ENCODE results near the gene EXOC6.

Gene EXOC6

DNA sequence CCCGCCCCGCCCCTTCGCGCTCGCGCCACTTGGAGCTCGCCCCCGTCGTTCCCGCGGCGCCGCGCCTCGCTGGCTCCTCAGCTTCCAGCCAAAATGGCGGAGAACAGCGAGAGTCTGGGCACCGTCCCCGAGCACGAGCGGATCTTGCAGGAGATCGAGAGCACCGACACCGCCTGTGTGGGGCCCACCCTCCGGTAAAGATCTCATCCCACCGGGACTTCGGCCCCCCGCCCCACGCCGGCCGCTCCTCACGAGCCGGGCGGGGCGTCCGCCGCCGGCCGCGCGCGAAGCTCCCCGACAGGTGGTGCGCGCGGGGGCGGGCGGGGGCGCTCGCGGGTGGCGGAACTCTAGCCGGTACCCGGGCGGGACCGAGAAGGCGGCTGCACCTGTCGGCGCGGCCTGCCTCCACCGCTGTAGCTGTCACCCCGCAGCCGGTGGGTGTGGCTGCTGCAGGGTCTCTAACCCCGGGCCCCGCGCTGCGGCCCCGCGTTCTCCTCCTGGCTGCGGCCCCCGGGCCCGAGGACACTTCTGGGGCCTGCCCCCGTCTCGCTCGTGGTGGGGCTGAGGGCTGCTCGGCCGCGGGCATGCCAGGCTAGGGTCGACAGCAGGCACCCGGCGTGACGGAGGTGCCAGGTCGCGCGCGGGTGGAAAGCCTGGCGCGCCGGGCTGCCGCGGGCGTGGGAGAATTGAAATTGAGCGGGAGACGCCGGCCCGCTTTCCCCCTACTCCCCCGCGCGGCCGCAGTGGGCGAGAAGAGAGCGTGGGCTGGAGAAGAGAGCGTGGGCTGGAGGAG is at the start of gene EXOC6 (continued):
- TF ChIP-seq ZNF423 (tag by site-specific recombination; IDR thresholded peaks at IDR 0.05) (no peak), ZNF600 (tag by site-specific recombination; IDR thresholded peaks at IDR 0.05) (no peak), ZNF701 (tag by site-specific recombination; IDR thresholded peaks at IDR 0.05) (no peak), ZNF785 (tag by site-specific recombination; IDR thresholded peaks at IDR 0.05) (0 out of 2 replicates have a peak, but pooled peaks have one; percentile 40), ZNF830 (tag by site-specific recombination; IDR thresholded peaks at IDR 0.05; ENCODE audit: low read depth) (no peak), ZNF416 (tag by site-specific recombination; IDR thresholded peaks at IDR 0.05) (no peak), BCL11B (tag by site-specific recombination; IDR thresholded peaks at IDR 0.05; ENCODE audit: low read depth) (no peak), SALL2 (tag by site-specific recombination; IDR thresholded peaks at IDR 0.05; ENCODE audit: borderline replicate concordance) (no peak), ZNF639 (tag by site-specific recombination; IDR thresholded peaks at IDR 0.05) (no peak), ZNF138 (tag by site-specific recombination; IDR thresholded peaks at IDR 0.05; ENCODE audit: borderline replicate concordance) (no peak), ZNF707 (tag by site-specific recombination; IDR thresholded peaks at IDR 0.05) (no peak), ZSCAN23 (tag by site-specific recombination; IDR thresholded peaks at IDR 0.05) (no peak), ZNF747 (tag by site-specific recombination; IDR thresholded peaks at IDR 0.05) (no peak), ZSCAN4 (tag by site-specific recombination; IDR thresholded peaks at IDR 0.05) (no peak), ZNF324 (tag by site-specific recombination; IDR thresholded peaks at IDR 0.05) (no peak), ZNF140 (tag by site-specific recombination; IDR thresholded peaks at IDR 0.05) (no peak), ZNF548 (tag by site-specific recombination; IDR thresholded peaks at IDR 0.05) (no peak), ZNF514 (tag by site-specific recombination; IDR thresholded peaks at IDR 0.05) (no peak), KLF16 (tag by site-specific recombination; IDR thresholded peaks at IDR 0.05) (0 out of 2 replicates have a peak, but pooled peaks have one; percentile 42)
- TF ChIP-seq, protein P1, sequence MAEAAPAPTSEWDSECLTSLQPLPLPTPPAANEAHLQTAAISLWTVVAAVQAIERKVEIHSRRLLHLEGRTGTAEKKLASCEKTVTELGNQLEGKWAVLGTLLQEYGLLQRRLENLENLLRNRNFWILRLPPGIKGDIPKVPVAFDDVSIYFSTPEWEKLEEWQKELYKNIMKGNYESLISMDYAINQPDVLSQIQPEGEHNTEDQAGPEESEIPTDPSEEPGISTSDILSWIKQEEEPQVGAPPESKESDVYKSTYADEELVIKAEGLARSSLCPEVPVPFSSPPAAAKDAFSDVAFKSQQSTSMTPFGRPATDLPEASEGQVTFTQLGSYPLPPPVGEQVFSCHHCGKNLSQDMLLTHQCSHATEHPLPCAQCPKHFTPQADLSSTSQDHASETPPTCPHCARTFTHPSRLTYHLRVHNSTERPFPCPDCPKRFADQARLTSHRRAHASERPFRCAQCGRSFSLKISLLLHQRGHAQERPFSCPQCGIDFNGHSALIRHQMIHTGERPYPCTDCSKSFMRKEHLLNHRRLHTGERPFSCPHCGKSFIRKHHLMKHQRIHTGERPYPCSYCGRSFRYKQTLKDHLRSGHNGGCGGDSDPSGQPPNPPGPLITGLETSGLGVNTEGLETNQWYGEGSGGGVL (tag by site-specific recombination; IDR thresholded peaks at IDR 0.05) = peak; percentile 22; the same call in 1 of the 2 replicates
- TF ChIP-seq, protein P2, sequence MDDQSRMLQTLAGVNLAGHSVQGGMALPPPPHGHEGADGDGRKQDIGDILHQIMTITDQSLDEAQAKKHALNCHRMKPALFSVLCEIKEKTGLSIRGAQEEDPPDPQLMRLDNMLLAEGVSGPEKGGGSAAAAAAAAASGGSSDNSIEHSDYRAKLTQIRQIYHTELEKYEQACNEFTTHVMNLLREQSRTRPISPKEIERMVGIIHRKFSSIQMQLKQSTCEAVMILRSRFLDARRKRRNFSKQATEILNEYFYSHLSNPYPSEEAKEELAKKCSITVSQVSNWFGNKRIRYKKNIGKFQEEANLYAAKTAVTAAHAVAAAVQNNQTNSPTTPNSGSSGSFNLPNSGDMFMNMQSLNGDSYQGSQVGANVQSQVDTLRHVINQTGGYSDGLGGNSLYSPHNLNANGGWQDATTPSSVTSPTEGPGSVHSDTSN (CRISPR knock-in tag; IDR thresholded peaks at IDR 0.05) = no peak
- TF ChIP-seq, protein P3, sequence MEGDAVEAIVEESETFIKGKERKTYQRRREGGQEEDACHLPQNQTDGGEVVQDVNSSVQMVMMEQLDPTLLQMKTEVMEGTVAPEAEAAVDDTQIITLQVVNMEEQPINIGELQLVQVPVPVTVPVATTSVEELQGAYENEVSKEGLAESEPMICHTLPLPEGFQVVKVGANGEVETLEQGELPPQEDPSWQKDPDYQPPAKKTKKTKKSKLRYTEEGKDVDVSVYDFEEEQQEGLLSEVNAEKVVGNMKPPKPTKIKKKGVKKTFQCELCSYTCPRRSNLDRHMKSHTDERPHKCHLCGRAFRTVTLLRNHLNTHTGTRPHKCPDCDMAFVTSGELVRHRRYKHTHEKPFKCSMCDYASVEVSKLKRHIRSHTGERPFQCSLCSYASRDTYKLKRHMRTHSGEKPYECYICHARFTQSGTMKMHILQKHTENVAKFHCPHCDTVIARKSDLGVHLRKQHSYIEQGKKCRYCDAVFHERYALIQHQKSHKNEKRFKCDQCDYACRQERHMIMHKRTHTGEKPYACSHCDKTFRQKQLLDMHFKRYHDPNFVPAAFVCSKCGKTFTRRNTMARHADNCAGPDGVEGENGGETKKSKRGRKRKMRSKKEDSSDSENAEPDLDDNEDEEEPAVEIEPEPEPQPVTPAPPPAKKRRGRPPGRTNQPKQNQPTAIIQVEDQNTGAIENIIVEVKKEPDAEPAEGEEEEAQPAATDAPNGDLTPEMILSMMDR (tag by site-specific recombination; IDR thresholded peaks at IDR 0.05) = peak; percentile 48; the same call in 1 of the 2 replicates
- TF ChIP-seq, protein P4, sequence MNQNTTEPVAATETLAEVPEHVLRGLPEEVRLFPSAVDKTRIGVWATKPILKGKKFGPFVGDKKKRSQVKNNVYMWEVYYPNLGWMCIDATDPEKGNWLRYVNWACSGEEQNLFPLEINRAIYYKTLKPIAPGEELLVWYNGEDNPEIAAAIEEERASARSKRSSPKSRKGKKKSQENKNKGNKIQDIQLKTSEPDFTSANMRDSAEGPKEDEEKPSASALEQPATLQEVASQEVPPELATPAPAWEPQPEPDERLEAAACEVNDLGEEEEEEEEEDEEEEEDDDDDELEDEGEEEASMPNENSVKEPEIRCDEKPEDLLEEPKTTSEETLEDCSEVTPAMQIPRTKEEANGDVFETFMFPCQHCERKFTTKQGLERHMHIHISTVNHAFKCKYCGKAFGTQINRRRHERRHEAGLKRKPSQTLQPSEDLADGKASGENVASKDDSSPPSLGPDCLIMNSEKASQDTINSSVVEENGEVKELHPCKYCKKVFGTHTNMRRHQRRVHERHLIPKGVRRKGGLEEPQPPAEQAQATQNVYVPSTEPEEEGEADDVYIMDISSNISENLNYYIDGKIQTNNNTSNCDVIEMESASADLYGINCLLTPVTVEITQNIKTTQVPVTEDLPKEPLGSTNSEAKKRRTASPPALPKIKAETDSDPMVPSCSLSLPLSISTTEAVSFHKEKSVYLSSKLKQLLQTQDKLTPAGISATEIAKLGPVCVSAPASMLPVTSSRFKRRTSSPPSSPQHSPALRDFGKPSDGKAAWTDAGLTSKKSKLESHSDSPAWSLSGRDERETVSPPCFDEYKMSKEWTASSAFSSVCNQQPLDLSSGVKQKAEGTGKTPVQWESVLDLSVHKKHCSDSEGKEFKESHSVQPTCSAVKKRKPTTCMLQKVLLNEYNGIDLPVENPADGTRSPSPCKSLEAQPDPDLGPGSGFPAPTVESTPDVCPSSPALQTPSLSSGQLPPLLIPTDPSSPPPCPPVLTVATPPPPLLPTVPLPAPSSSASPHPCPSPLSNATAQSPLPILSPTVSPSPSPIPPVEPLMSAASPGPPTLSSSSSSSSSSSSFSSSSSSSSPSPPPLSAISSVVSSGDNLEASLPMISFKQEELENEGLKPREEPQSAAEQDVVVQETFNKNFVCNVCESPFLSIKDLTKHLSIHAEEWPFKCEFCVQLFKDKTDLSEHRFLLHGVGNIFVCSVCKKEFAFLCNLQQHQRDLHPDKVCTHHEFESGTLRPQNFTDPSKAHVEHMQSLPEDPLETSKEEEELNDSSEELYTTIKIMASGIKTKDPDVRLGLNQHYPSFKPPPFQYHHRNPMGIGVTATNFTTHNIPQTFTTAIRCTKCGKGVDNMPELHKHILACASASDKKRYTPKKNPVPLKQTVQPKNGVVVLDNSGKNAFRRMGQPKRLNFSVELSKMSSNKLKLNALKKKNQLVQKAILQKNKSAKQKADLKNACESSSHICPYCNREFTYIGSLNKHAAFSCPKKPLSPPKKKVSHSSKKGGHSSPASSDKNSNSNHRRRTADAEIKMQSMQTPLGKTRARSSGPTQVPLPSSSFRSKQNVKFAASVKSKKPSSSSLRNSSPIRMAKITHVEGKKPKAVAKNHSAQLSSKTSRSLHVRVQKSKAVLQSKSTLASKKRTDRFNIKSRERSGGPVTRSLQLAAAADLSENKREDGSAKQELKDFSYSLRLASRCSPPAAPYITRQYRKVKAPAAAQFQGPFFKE (tag by site-specific recombination; IDR thresholded peaks at IDR 0.05; ENCODE audit: borderline replicate concordance) = no peak
- TF ChIP-seq, protein P5, sequence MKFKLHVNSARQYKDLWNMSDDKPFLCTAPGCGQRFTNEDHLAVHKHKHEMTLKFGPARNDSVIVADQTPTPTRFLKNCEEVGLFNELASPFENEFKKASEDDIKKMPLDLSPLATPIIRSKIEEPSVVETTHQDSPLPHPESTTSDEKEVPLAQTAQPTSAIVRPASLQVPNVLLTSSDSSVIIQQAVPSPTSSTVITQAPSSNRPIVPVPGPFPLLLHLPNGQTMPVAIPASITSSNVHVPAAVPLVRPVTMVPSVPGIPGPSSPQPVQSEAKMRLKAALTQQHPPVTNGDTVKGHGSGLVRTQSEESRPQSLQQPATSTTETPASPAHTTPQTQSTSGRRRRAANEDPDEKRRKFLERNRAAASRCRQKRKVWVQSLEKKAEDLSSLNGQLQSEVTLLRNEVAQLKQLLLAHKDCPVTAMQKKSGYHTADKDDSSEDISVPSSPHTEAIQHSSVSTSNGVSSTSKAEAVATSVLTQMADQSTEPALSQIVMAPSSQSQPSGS (tag by site-specific recombination; IDR thresholded peaks at IDR 0.05; ENCODE audit: low read depth) = no peak

All from HEK293 (cell line).